ENCODE data around the gene HOXB6.

Gene HOXB6

GRCh38 chr17:48546924-48547807, 57.6 kb downstream of the HOXB6 start:
- TF ChIP-seq CSRNP3 (CRISPR knock-in tag; IDR thresholded peaks at IDR 0.05) (no peak), OSR1 (CRISPR knock-in tag; IDR thresholded peaks at IDR 0.05) (no peak), ZNF565 (CRISPR knock-in tag; conservative IDR thresholded peaks at IDR 0.05; ENCODE audit: low read depth) (no peak), TCF4 (CRISPR knock-in tag; IDR thresholded peaks at IDR 0.05; ENCODE audit: borderline replicate concordance) (no peak), CREB5 (CRISPR knock-in tag; IDR thresholded peaks at IDR 0.05; ENCODE audit: low read depth) (no peak), ISL1 (CRISPR knock-in tag; IDR thresholded peaks at IDR 0.05) (no peak), RARB (CRISPR knock-in tag; IDR thresholded peaks at IDR 0.05) (no peak), TSHZ2 (CRISPR knock-in tag; IDR thresholded peaks at IDR 0.05) (no peak), ESRRG (CRISPR knock-in tag; IDR thresholded peaks at IDR 0.05) (no peak), ARNTL (CRISPR knock-in tag; IDR thresholded peaks at IDR 0.05; ENCODE audit: borderline replicate concordance, low read depth) (no peak), CSDC2 (CRISPR knock-in tag; IDR thresholded peaks at IDR 0.05) (no peak), ZFP3 (CRISPR knock-in tag; IDR thresholded peaks at IDR 0.05) (no peak)
- ATAC-seq = no peak

- no peak for ATAC-seq
- no peak for TF ChIP-seq TCF4 (CRISPR knock-in tag; IDR thresholded peaks at IDR 0.05; ENCODE audit: borderline replicate concordance)
These were observed 58.5 kb downstream of the HOXB6 start for GRCh38 chr17:48546137-48546923.

Measured in SK-N-SH treated with all-trans-retinoic acid at 6 μM for 48 hours (cell line).